Muscle layer of colon (tissue), 2 donors: ENCODE measurements around the gene S100A12.
"Not testable (repeated sequence)": the region's sequence is repeated elsewhere in the genome, so short reads cannot be mapped to it uniquely, and the experiment has no call there.

Experiments
- H3K27ac ChIP-seq: one replicate; pipeline ENCODE4 v1.7.0; 2013; ENCODE audit warnings: low read depth, mild to moderate bottlenecking, low read length, moderate library complexity
- H3K27me3 ChIP-seq, 2 donors: one replicate each; pipeline ENCODE4 v1.7.0; 2013; ENCODE audit warnings: low read length in 2 of 2, mild to moderate bottlenecking in 2 of 2; ENCODE audit not compliant: insufficient read depth in 2 of 2, control insufficient read depth in 1 of 2
- H3K36me3 ChIP-seq: one replicate; pipeline ENCODE4 v1.7.0; 2013; ENCODE audit warnings: mild to moderate bottlenecking, low read length; ENCODE audit not compliant: insufficient read depth
- H3K4me1 ChIP-seq: one replicate; pipeline ENCODE4 v1.7.0; 2013; ENCODE audit warnings: mild to moderate bottlenecking, low read length; ENCODE audit not compliant: insufficient read depth
- H3K4me3 ChIP-seq, 2 donors: one replicate each; pipeline ENCODE4 v1.7.0; 2013; ENCODE audit warnings: low read length in 2 of 2, low read depth in 1 of 2, mild to moderate bottlenecking in 1 of 2, moderate library complexity in 1 of 2
- H3K9ac ChIP-seq: one replicate; pipeline ENCODE4 v1.7.0; 2013; ENCODE audit warnings: low read length
- H3K9me3 ChIP-seq: one replicate; pipeline ENCODE4 v1.7.0; 2013; ENCODE audit warnings: mild to moderate bottlenecking, low read length
- donor health status: abdominal sarcoma.
- donor health status: Adenocarcinoma of cecum.

The S100A12 gene

DNA sequence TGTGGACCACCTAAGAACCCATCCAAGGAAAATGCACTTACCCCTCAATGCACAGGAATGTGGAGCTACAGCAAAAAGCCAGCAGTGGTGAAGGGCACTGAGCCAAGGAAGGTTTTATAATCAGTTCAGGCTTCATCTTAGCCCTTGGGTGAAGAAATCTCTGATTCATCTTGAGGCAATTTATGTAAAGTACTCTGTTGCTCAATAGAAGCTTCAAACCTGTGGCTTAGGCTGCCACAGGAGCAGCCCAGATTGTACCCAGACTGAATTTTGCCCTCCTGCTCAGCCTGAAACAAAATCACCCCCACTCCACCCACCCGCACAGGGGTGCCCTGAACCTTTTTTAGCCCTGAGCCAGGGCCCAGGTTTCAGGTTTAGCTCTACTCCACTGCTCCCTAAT lies at the start of gene S100A12:
Gene S100A12 (minus strand): TSS at position 111 of the 400 bp plus-strand sequence. CDS start 1,029 bp downstream, outside the sequence.
- Histone ChIP-seq H3K9me3 (no peaks in the 10 kb centered on the region), H3K4me3 (no peak within 1 kb of the TSS)

DNA sequence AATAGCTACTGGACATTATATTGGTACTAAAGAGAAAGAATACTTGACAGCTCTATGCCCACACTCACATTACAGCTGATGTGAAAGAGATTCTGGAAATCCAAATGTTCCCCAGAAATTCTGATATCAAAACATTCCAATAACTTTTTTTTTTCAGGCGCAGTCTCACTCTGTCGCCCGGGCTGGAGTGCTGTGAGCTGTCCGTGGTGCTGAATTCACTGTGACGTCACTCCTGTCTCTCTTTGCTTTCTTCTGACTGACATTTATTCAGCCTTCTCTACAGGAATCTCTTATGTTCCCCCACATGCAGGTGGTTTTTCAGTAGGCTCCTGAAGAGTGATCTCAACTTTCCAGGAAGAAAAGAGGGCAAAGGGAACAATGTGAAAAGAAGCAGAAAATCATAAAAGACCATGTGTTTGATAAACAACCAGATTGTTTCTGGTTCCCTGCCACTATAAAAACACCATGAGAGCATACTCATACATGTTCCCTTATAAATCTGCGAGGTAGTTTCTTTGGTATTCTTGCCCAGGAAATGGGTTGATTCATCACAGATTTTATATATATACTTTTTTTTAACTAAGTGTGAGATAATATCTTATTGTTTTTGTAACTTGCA lies 47.1 kb upstream of the S100A12 start:
- Histone ChIP-seq H3K27ac (no peak overlapping the region), H3K4me3 (no peak overlapping the region), H3K36me3 (no peaks in the 10 kb centered on the region), H3K4me1 (no peaks in the 10 kb centered on the region), H3K9me3 (no peaks in the 10 kb centered on the region), H3K27me3 (no peaks in the 10 kb centered on the region), H3K9ac (no peak overlapping the region)

More for the DNA sequence above, at the start of gene S100A12:
- Histone ChIP-seq H3K27ac (no peak within 1 kb of the TSS), H3K9ac (no peak within 1 kb of the TSS), H3K4me1 (no peaks in the 10 kb centered on the region), H3K27me3 (no peaks in the 10 kb centered on the region), H3K36me3 (no peaks in the 10 kb centered on the region)

DNA sequence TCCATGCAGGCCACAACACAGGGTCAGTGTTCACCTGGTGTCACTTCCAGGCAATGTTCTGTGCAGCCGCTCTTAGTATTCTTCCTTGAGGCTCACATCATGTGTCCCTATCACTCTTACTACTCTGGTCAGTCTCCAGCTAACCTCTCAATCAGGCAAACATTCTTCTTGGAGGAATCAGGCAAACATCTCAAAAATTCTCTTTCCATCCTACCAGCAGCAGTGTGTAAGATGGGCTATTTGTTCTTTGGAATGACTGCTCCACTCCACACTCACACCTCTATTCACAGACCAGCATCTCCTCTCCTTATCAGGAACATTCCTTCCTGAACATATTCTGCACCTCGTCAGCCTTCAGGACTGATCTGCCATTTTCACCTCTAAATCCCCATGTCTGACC lies 44.9 kb upstream of the S100A12 start:
- Histone ChIP-seq H3K27ac (no peak overlapping the region), H3K9me3 (no peaks in the 10 kb centered on the region), H3K4me3 (no peak overlapping the region), H3K36me3 (no peaks in the 10 kb centered on the region), H3K4me1 (no peaks in the 10 kb centered on the region), H3K9ac (no peak overlapping the region), H3K27me3 (no peaks in the 10 kb centered on the region)

DNA sequence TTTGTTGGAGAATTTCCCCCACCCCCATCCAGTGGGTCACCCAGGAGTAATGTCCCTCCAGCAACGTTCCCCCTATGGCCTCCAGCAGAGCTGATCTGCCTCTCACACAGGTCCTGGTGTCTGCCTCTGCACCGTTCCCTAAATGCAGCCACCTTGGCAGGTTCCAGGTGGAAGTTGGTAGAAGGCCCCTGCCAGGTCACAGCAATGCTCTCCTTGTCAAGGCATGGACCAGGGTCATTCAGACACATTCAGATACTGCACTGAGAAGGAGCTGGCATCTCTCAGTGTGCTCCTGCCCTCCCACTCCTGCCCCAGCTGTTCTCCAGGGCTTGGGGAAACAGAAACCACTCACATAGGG lies 44.0 kb upstream of the S100A12 start:
- H3K9ac ChIP-seq, H3K27me3 ChIP-seq, H3K9me3 ChIP-seq, H3K4me1 ChIP-seq, H3K4me3 ChIP-seq, H3K36me3 ChIP-seq, H3K27ac ChIP-seq: not testable (repeated sequence)

DNA sequence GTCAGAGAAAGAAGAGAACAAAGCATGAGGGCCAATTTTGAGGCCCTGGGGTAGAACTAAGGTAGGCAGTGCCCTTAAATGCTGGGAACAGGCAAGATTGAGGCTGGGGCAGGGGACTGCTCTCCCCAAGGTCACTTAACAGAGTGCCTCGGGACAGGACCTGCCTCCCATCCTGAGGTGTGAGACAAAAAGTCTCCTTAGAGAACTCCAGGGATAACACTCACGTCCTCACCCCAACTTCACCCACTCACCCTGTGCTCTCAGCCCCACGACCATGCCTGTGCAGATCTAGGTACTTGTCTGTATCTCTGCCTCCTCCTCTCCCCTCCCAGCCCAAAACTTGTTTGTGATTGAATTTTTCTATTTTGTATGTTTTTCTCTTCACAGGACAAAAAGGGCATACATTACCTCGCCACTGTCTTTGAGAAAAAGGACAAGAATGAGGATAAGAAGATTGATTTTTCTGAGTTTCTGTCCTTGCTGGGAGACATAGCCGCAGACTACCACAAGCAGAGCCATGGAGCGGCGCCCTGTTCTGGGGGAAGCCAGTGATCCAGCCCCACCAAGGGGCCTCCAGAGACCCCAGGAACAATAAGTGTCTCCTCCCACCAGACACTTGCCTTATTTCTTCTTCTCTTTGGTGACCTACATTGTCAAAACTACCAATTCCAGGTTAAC lies 43.5 kb upstream of the S100A12 start:
- H3K36me3 ChIP-seq, H3K9me3 ChIP-seq, H3K27ac ChIP-seq, H3K9ac ChIP-seq, H3K4me1 ChIP-seq, H3K4me3 ChIP-seq, H3K27me3 ChIP-seq: not testable (repeated sequence)

DNA sequence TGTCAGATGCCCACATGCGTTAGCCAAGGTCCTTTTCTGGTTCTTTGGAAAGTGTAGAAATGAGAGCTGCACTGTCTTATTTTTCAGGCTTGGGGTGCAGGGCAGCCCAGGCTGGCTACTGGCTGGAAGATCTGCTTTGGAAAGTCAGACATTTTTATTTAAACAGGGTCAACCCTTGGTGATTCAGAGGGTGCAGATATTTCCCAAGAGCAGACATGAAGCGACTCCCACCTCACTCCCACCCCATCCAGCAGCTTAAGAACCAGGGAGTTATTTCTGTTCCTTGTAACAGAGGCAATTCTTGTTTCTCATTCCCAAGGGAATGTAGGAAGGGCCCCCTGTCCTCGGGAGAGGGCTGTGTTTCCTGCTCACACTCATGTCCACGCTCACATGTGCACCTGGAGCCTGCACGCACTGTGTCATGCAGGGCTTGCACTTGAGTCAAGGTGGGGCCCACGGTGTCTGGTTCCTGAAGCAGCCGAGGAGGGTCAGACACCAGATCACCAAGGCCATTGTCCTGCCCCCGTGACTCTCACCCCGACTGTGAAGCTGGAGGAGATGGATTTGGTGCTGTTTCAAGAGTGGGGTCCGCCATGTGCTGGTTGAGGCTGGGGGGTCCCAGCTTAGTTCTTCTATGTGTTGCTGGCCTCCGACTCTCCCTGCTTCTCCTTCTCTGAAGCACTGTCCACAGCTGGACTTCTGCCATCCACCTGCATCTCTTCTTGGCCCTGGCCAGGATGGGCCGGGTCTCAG lies 41.9 kb upstream of the S100A12 start:
- Histone ChIP-seq H3K4me3 (no peak overlapping the region), H3K27me3 (no peaks in the 10 kb centered on the region), H3K4me1 (no peaks in the 10 kb centered on the region), H3K9ac (no peak overlapping the region), H3K27ac (no peak overlapping the region), H3K9me3 (no peaks in the 10 kb centered on the region), H3K36me3 (no peaks in the 10 kb centered on the region)

DNA sequence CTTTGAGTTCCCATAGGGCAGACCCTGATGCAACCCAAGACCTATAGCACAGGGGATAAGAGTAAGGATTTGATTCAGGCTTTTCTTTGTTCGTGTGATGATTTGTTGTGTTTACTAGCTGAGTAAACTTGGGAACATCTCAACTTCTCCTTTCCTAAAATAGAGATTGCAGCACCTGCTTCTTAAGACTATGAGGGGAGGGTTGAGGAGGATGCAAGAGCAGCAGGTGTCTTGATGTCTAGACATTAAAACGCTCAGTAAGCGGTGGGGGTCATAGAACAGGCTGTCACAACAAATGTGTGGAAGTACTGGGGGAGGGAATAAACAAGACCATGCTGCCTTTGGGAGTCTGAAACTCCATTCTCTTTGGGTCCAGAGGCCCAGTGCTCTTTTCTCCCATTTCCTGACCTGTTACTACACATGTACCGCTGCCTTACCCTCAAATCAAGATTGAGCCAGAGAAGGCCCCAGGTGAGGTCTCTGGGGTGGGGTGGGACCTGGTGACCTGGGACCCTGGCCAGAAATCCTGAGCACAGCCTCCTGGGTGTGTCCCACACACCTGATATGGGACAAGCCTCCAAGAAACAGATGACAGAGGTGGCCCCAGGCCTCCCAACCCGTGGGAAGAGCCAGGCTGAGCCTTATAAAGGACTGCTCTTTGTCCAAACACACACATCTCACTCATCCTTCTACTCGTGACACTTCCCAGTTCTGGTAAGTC lies 40.6 kb upstream of the S100A12 start, which contains the start of gene S100A7A:
Gene S100A7A (plus strand): TSS at position 671 of the 721 bp plus-strand sequence. CDS start 1,563 bp downstream, outside the sequence.
- Histone ChIP-seq H3K4me3 (no peak within 1 kb of the TSS), H3K9ac (no peak within 1 kb of the TSS), H3K9me3 (no peaks in the 10 kb centered on the region), H3K4me1 (no peaks in the 10 kb centered on the region), H3K36me3 (no peaks in the 10 kb centered on the region), H3K27ac (no peak within 1 kb of the TSS), H3K27me3 (no peaks in the 10 kb centered on the region)

DNA sequence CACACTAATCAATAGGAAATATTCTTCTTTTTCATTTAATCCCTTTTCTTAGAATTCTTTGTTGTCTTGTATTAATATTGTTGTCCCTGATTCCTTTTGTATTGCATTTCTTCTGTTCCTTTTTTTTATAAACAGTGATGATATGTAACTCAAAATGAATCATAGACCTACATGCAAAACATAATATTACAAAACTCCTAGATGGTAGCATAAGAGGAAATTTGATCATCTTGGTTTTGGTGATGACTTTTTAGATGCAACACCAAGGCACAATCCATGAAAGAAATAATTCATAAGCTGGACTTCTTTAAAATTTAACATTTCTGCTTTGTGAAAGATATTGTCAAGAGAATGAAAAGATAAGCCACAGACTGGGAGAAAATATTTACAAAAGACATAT lies 38.5 kb upstream of the S100A12 start:
- not testable (repeated sequence) for H3K27me3 ChIP-seq, H3K27ac ChIP-seq, H3K9me3 ChIP-seq, H3K9ac ChIP-seq, H3K4me1 ChIP-seq, H3K4me3 ChIP-seq, H3K36me3 ChIP-seq

DNA sequence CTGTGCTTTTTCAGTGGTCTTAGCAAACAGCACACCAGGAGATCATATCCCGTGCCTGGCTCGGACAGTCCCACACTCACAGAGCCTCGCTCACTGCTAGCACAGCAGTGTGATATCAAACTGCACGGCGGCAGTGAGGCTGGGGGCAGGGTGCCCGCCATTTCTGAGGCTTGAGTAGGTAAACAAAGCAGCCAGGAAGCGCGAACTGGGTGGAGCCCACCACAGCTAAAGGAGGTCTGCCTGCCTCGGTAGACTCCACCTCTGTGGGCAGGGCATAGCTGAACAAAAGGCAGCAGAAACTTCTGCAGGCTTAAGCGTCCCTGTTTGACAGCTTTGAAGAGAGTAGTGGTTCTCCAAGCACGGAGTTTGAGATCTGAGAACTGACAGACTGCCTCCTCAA lies 31.9 kb upstream of the S100A12 start:
- H3K36me3 ChIP-seq, H3K9ac ChIP-seq, H3K27me3 ChIP-seq, H3K4me3 ChIP-seq, H3K9me3 ChIP-seq, H3K27ac ChIP-seq, H3K4me1 ChIP-seq: not testable (repeated sequence)

DNA sequence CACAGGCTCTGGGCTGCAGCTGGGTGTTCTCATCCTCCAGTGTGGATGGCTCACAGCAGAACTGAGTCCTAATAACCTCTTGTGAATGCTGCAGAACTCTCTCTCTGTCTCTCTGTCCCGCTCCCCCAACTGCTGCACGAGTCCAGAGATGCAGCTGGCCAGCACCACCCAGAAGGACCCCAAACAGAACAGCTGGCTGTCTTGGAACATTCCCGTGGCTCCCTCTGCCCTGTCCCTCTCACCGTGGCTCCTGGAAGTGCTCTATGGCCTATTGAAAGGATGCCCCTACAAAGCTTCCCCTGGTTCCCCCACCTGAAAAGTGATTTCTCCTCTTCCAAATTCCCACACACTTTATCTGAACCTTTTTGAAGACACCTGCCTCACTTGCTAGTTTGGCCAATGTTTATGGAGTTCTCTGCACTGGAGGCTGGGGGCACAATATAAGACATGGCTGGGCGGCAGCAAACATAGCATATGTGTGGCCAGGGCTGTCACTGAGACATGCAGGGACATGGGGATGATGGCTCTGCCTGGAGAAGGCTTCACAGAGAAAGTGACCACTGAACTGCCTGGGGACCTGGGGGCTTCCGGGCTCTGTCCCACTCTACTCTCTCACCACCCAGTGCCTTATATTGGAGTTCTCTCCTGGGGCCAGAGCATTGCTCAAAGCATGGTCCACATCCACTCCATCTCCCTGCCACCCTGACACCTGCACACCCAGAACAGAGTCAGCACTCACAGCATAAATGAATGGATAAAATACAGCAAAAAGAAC lies 30.6 kb upstream of the S100A12 start:
- H3K9ac ChIP-seq, H3K27ac ChIP-seq, H3K4me3 ChIP-seq, H3K4me1 ChIP-seq, H3K9me3 ChIP-seq, H3K27me3 ChIP-seq, H3K36me3 ChIP-seq: not testable (repeated sequence)

DNA sequence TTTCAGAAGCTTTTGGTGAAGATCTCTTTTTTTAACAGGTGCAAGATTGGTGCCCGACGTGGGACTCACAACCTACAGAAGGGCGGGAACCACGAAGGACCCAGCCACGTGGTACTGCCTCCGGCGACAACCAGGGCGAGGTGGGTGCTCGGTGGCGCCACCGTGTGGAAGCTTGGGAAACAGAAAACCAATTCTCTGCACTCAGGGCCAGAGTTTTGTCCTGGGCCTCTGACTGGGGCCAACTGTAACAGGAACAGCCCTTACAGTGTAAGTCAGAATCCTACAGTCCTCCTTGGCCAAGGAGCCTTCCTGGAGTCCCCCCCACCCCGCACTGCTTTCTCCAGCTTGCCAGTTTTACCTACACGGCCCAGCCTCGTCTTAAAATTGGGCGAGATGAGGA lies 29.3 kb upstream of the S100A12 start:
- Histone ChIP-seq H3K4me3 (no peak overlapping the region), H3K27me3 (peaks cover 0 to 5% of the 10 kb centered on the region in 2 donors), H3K36me3 (no peaks in the 10 kb centered on the region), H3K9ac (no peak overlapping the region), H3K27ac (no peak overlapping the region), H3K9me3 (no peaks in the 10 kb centered on the region), H3K4me1 (no peaks in the 10 kb centered on the region)
